PC-9 (cell line): ENCODE measurements around the gene BICC1. TPM values are rescaled to one million over a fixed set of nuclear protein-coding genes. Genes with fewer than 3 reads are reported as not detected.

Source experiments
- BruUV-seq: library from RNA; stranded (reverse); fragments of 400-500 nt; replicated peaks from 2 replicates; lab custom pipeline; 2021; lab: Mats Ljungman, UMichigan
- CTCF ChIA-PET: fragments of 300-600 bp; sonication (Branson Sonifier 250); formaldehyde crosslinking; loops from one replicate; lab custom pipeline; 2022; ENCODE audit warnings: antibody characterized with exemption; lab: Charles Lee
- POLR2A ChIA-PET: fragments of 300-600 bp; sonication (Branson Sonifier 250); formaldehyde crosslinking; loops from one replicate; lab custom pipeline; 2022; ENCODE audit warnings: antibody characterized with exemption; ENCODE audit not compliant: unreplicated experiment; lab: Charles Lee
- DNase-seq, 2 experiments: peaks; one replicate each; pipeline versions ENCODE4 v3.0.0 to v3.0.0-alpha.2; 2015 to 2022; ENCODE audit warnings: mixed read lengths in 1 of 2
- H2AFZ ChIP-seq: fragments of 200-600 bp; sonication (generic); 2 replicates; pipeline ENCODE4 v1.8.1; 2017; ENCODE audit warnings: antibody characterized with exemption
- H3F3A ChIP-seq: fragments of 200-600 bp; sonication (generic); 2 replicates; pipeline ENCODE4 v1.8.1; 2017; ENCODE audit warnings: antibody characterized with exemption, mild to moderate bottlenecking, low read depth; ENCODE audit not compliant: insufficient read depth
- H3K27ac ChIP-seq: fragments of 200-600 bp; sonication (generic); 2 replicates; pipeline ENCODE4 v1.6.1; 2016; ENCODE audit warnings: mixed run types
- H3K27me3 ChIP-seq: fragments of 200-600 bp; sonication (generic); 2 replicates; pipeline ENCODE4 v1.6.1; 2016; ENCODE audit warnings: low read depth, mixed run types; ENCODE audit not compliant: insufficient read depth
- H3K36me3 ChIP-seq: fragments of 200-600 bp; sonication (generic); 2 replicates; pipeline ENCODE4 v1.6.1; 2016; ENCODE audit warnings: low read depth, mixed run types
- H3K4me1 ChIP-seq: fragments of 200-600 bp; sonication (generic); replicated peaks from 2 replicates; pipeline ENCODE4 v1.6.1; 2016; ENCODE audit warnings: mixed run types; ENCODE audit not compliant: insufficient read depth
- H3K4me2 ChIP-seq: fragments of 200-600 bp; sonication (generic); 2 replicates; pipeline ENCODE4 v1.6.1; 2017; ENCODE audit warnings: mixed run types
- H3K4me3 ChIP-seq: fragments of 200-600 bp; sonication (generic); 2 replicates; pipeline ENCODE4 v1.6.1; 2016; ENCODE audit warnings: mixed run types
- H3K79me2 ChIP-seq: fragments of 200-600 bp; sonication (generic); 2 replicates; pipeline ENCODE4 v1.6.1; 2017; ENCODE audit warnings: low read depth, mixed run types
- H3K9me2 ChIP-seq: fragments of 200-600 bp; sonication (generic); 2 replicates; pipeline ENCODE4 v1.8.1; 2017; ENCODE audit warnings: mild to moderate bottlenecking; ENCODE audit not compliant: insufficient read depth
- H3K9me3 ChIP-seq: fragments of 200-600 bp; sonication (generic); 2 replicates; pipeline ENCODE4 v1.8.1; 2016; ENCODE audit warnings: low read depth; ENCODE audit not compliant: insufficient read depth
- H4K20me1 ChIP-seq: fragments of 200-600 bp; sonication (generic); 2 replicates; pipeline ENCODE4 v1.8.1; 2017; ENCODE audit not compliant: insufficient read depth
- EZH2 ChIP-seq: fragments of 200-600 bp; sonication (generic); IDR thresholded peaks from 2 replicates; pipeline ENCODE4 v1.8.0; 2017; ENCODE audit warnings: antibody characterized with exemption, low read depth
- intact Hi-C: fragments of 100-400 bp; cut with micrococcal nuclease; formaldehyde crosslinking; loops from one replicate; pipeline ENCODE4 v1.10.0; 2022; ENCODE audit not compliant: unreplicated experiment
- total RNA-seq: library from RNA; stranded (reverse); gene quantifications from 2 replicates; pipeline ENCODE4 v1.2.3, GENCODE V29; 2021
- TF ChIP-seq, protein P1 (sequence below): fragments of 200-600 bp; sonication (generic); conservative IDR thresholded peaks from 2 replicates; pipeline ENCODE4 v1.6.1; 2017; ENCODE audit warnings: mixed run types, antibody characterized with exemption, mild to moderate bottlenecking, moderate library complexity

BICC1 gene
- total RNA-seq, 1 experiment from 2014 or later, result not detected

DNA sequence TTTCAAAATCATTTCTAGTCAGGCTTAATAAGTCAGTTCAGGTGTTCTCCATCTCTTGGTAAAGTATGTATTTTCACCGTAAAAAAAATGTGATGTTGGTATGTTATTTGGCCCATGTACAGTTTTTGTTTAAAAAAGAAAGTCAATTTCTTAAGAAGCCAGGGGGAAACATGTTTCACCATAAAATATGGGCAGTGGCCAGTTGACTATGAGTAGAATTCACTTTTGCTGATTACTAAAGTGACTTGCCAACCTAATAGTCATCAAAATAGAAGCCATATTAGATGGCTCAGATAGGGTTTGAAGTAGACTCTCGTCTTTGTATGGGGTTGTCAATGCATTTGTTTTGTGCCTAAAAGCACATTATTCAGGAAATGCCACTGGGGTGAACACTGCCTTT, 266.3 kb downstream of the BICC1 start:
- TF ChIP-seq EZH2, result no peak
- TF ChIP-seq, protein P1, sequence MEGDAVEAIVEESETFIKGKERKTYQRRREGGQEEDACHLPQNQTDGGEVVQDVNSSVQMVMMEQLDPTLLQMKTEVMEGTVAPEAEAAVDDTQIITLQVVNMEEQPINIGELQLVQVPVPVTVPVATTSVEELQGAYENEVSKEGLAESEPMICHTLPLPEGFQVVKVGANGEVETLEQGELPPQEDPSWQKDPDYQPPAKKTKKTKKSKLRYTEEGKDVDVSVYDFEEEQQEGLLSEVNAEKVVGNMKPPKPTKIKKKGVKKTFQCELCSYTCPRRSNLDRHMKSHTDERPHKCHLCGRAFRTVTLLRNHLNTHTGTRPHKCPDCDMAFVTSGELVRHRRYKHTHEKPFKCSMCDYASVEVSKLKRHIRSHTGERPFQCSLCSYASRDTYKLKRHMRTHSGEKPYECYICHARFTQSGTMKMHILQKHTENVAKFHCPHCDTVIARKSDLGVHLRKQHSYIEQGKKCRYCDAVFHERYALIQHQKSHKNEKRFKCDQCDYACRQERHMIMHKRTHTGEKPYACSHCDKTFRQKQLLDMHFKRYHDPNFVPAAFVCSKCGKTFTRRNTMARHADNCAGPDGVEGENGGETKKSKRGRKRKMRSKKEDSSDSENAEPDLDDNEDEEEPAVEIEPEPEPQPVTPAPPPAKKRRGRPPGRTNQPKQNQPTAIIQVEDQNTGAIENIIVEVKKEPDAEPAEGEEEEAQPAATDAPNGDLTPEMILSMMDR, result no peak
- no peaks in the 10 kb centered on the region for H3K79me2 ChIP-seq
- H3K4me1 ChIP-seq, result no peaks in the 10 kb centered on the region
- CTCF ChIA-PET, result no interaction called here
- POLR2A ChIA-PET, result no interaction called here
- no peak overlapping the region for H2AFZ ChIP-seq
- no peak overlapping the region for H3K27ac ChIP-seq
- no peaks in the 10 kb centered on the region for H3K9me3 ChIP-seq
- no TSS peak for BruUV-seq
- H3K4me2 ChIP-seq, result no peak overlapping the region
- H4K20me1 ChIP-seq, result no peaks in the 10 kb centered on the region
- H3K4me3 ChIP-seq, result no peak overlapping the region
- H3K9me2 ChIP-seq, result no peaks in the 10 kb centered on the region
- no peaks in the 10 kb centered on the region for H3F3A ChIP-seq
- intact Hi-C loops, result no loop called here
- DNase-seq, result no peak
- no peaks in the 10 kb centered on the region for H3K36me3 ChIP-seq
- no peaks in the 10 kb centered on the region for H3K27me3 ChIP-seq

DNA sequence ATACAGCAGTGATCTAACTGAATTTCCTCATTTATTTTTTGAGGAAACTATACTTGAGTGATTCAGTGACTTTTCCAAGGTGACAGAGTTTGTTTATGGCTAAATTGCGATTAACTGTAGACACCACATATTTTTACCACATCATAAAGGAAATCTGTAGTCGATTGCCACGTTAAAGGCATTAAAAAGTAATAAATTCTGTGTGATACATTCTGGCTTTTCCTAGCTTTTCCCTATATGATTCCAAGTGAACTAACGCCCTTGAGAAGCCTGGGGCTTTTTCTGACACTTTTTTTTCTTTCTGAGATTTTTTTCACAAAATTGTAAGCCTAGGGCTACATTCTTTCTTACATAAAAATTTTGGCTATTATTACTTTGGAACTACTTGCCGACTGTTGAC, 266.9 kb downstream of the BICC1 start:
- Histone ChIP-seq H3K27me3 (no peaks in the 10 kb centered on the region), H3K4me3 (no peak overlapping the region), H3K4me2 (no peak overlapping the region), H3K79me2 (no peaks in the 10 kb centered on the region), H3K4me1 (no peaks in the 10 kb centered on the region), H3K9me2 (no peaks in the 10 kb centered on the region), H3K9me3 (no peaks in the 10 kb centered on the region), H4K20me1 (no peaks in the 10 kb centered on the region), H3F3A (no peaks in the 10 kb centered on the region), H3K36me3 (no peaks in the 10 kb centered on the region), H3K27ac (no peak overlapping the region), H2AFZ (no peak overlapping the region)
- DNase-seq, result no peak
- ChIA-PET POLR2A (no interaction called here), CTCF (no interaction called here)
- BruUV-seq, result no TSS peak
- TF ChIP-seq EZH2, result no peak
- TF ChIP-seq, protein P1, result no peak
- intact Hi-C loops, result no loop called here

DNA sequence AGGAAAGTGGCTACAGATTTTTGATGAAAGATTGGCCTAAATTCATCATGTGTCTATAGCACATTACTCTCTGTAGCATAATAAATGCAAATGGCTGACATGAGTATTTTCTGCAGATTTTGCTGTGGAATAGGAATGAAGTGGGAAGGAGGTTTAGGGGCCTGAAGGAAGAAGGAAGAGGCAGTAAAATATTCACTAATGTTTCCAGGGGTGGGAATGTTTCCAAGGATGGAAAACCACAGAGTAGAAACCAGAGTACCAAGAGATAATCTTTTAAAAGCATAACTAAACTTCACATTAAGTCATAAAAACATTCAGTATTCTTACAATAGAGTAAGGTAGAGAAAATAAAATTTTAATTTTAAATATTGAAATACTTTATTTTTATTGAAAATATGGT, 267.8 kb downstream of the BICC1 start:
- no peaks in the 10 kb centered on the region for H3K9me2 ChIP-seq
- no peaks in the 10 kb centered on the region for H3K36me3 ChIP-seq
- no peaks in the 10 kb centered on the region for H3K9me3 ChIP-seq
- no peak overlapping the region for H3K4me3 ChIP-seq
- no TSS peak for BruUV-seq
- H4K20me1 ChIP-seq, result no peaks in the 10 kb centered on the region
- POLR2A ChIA-PET, result no interaction called here
- TF ChIP-seq, protein P1, result no peak
- no peak for TF ChIP-seq EZH2
- no peaks in the 10 kb centered on the region for H3K27me3 ChIP-seq
- H3F3A ChIP-seq, result no peaks in the 10 kb centered on the region
- CTCF ChIA-PET, result no interaction called here
- H3K79me2 ChIP-seq, result no peaks in the 10 kb centered on the region
- no peak for DNase-seq
- no peak overlapping the region for H3K27ac ChIP-seq
- H3K4me1 ChIP-seq, result no peaks in the 10 kb centered on the region
- H3K4me2 ChIP-seq, result no peak overlapping the region
- intact Hi-C loops, result loop anchor here (5.0 to 10.0 kb wide), 2 partner anchors 1264 to 1652 kb away; no protein-coding TSS in a partner anchor
- H2AFZ ChIP-seq, result no peak overlapping the region
